ENCODE measurements around the gene F2RL1. TPM values are rescaled to one million over a fixed set of nuclear protein-coding genes. Genes with fewer than 3 reads are reported as not detected.
A peak's percentile ranks its signal among the peaks of the same experiment; 100 is the strongest.

F2RL1 gene
- total RNA-seq, 1 experiment from 2014 or later = 37.3 TPM

DNA sequence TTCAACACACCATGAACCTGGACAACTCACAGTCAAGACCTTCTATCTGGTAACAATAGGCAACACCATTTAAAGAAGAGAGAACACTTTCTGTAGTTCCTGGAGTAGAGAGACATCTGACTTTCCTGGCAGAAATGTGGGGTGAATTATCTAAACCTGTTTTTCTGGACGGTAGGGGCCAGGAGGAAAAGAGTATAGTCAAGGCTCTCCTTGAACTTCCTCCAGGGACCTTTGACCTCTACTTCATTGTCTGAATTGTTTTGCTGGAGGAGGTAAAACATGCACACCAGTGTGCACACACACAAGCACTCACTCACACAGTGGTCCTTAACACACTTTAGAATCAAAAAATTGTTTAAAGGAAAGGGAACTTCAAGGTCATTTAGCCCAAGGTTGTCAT, 44.2 kb downstream of the F2RL1 start:
- Mint-ChIP-seq H3K27me3 (ENCODE audit: low read depth) (no peaks in the 10 kb centered on the region), H3K4me3 (no peak overlapping the region), H3K36me3 (no peaks in the 10 kb centered on the region), H3K4me1 (peaks cover 8% of the 10 kb centered on the region), H3K27ac (peak overlapping the region; percentile 29; the same call in 1 of the 2 replicates), H3K9me3 (peaks cover 4% of the 10 kb centered on the region; the same call in 1 of the 2 replicates)
- DNase-seq (ENCODE audit: low spot score) = no peak
- ATAC-seq = no peak
- no peak for TF ChIP-seq CBFB (CRISPR knock-in tag; IDR thresholded peaks at IDR 0.05; ENCODE audit: low read depth)
- TF ChIP-seq ATF1 (CRISPR knock-in tag; IDR thresholded peaks at IDR 0.05) = no peak
- TF ChIP-seq NR3C1 (CRISPR knock-in tag; conservative IDR thresholded peaks at IDR 0.05; ENCODE audit: low read depth) = no peak
- TF ChIP-seq SMAD3 (CRISPR knock-in tag; IDR thresholded peaks at IDR 0.05; ENCODE audit: borderline replicate concordance) = no peak
- TF ChIP-seq ZNF121 (CRISPR knock-in tag; IDR thresholded peaks at IDR 0.05) = no peak
- TF ChIP-seq CDX4 (CRISPR knock-in tag; IDR thresholded peaks at IDR 0.05; ENCODE audit: borderline replicate concordance) = no peak
- TF ChIP-seq, protein P1, sequence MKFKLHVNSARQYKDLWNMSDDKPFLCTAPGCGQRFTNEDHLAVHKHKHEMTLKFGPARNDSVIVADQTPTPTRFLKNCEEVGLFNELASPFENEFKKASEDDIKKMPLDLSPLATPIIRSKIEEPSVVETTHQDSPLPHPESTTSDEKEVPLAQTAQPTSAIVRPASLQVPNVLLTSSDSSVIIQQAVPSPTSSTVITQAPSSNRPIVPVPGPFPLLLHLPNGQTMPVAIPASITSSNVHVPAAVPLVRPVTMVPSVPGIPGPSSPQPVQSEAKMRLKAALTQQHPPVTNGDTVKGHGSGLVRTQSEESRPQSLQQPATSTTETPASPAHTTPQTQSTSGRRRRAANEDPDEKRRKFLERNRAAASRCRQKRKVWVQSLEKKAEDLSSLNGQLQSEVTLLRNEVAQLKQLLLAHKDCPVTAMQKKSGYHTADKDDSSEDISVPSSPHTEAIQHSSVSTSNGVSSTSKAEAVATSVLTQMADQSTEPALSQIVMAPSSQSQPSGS (CRISPR knock-in tag; IDR thresholded peaks at IDR 0.05; ENCODE audit: borderline replicate concordance, low read depth) = no peak
- TF ChIP-seq MXD4 (CRISPR knock-in tag; IDR thresholded peaks at IDR 0.05; ENCODE audit: borderline replicate concordance) = no peak
- no peak for TF ChIP-seq GRHL2 (CRISPR knock-in tag; IDR thresholded peaks at IDR 0.05; ENCODE audit: insufficient replicate concordance, severe bottlenecking)
- TF ChIP-seq SOX15 (CRISPR knock-in tag; IDR thresholded peaks at IDR 0.05) = no peak
- no peak for TF ChIP-seq TEAD4 (CRISPR knock-in tag; IDR thresholded peaks at IDR 0.05)
- TF ChIP-seq, protein P2, sequence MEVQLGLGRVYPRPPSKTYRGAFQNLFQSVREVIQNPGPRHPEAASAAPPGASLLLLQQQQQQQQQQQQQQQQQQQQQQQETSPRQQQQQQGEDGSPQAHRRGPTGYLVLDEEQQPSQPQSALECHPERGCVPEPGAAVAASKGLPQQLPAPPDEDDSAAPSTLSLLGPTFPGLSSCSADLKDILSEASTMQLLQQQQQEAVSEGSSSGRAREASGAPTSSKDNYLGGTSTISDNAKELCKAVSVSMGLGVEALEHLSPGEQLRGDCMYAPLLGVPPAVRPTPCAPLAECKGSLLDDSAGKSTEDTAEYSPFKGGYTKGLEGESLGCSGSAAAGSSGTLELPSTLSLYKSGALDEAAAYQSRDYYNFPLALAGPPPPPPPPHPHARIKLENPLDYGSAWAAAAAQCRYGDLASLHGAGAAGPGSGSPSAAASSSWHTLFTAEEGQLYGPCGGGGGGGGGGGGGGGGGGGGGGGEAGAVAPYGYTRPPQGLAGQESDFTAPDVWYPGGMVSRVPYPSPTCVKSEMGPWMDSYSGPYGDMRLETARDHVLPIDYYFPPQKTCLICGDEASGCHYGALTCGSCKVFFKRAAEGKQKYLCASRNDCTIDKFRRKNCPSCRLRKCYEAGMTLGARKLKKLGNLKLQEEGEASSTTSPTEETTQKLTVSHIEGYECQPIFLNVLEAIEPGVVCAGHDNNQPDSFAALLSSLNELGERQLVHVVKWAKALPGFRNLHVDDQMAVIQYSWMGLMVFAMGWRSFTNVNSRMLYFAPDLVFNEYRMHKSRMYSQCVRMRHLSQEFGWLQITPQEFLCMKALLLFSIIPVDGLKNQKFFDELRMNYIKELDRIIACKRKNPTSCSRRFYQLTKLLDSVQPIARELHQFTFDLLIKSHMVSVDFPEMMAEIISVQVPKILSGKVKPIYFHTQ (CRISPR knock-in tag; IDR thresholded peaks at IDR 0.05) = no peak
- no peak for TF ChIP-seq ARID4B (CRISPR knock-in tag; IDR thresholded peaks at IDR 0.05; ENCODE audit: borderline replicate concordance)
- TF ChIP-seq AFF4 (CRISPR knock-in tag; IDR thresholded peaks at IDR 0.05; ENCODE audit: borderline replicate concordance) = no peak
- TF ChIP-seq ELF4 (CRISPR knock-in tag; IDR thresholded peaks at IDR 0.05; ENCODE audit: low read depth) = no peak
- TF ChIP-seq IRF2 (CRISPR knock-in tag; IDR thresholded peaks at IDR 0.05; ENCODE audit: borderline replicate concordance, low read depth) = no peak
- no peak for TF ChIP-seq JAZF1 (CRISPR knock-in tag; IDR thresholded peaks at IDR 0.05)
- ChIA-PET CTCF (no interaction called here), POLR2A (no interaction called here)
